ENCODE results near the gene ANKS1A. TPM values are rescaled to one million over a fixed set of nuclear protein-coding genes. Genes with fewer than 3 reads are reported as not detected.

Gene ANKS1A
- total RNA-seq, 1 experiment from 2014 or later = 26.5 TPM

DNA sequence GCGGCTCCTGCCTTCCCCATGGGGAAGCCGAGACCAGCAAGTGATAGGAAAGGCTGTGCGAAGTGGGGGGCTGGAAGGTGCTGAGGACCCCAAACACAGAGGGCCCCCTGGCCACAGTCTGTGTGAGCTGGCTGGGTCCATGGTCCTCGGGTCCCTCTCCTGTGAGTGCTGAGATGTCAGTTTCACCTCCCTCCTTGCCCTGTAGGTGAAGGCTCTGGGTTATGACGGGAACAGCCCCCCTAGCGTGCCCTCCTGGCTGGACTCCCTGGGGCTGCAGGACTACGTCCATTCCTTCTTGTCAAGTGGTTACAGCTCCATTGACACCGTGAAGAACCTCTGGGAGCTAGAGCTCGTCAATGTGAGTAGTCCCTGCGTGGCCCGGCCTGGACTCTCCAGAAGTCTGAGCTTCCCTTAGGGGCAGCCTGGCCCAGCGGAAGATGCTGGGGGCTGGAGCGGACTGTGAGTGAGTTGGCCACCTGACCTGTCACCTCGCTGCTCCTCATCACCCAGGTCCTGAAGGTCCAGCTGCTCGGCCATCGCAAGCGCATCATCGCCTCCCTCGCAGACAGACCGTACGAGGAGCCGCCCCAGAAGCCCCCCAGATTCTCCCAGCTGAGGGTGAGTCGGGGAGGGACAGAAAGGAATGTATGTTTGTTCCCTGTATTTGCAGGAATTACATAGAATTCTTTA is 190.4 kb downstream of the ANKS1A start:
- no peaks in the 10 kb centered on the region for H3K23me2 ChIP-seq (ENCODE audit: insufficient read length, low read depth, low read length, poor library complexity, severe bottlenecking)
- H2BK20ac ChIP-seq (ENCODE audit: low read depth, low read length, poor library complexity, severe bottlenecking) = no peak overlapping the region
- no peaks in the 10 kb centered on the region for H3K27me3 ChIP-seq (ENCODE audit: insufficient read depth, low read length)
- H3K9ac ChIP-seq (ENCODE audit: extremely low read depth, insufficient read length, low read length) = no peak overlapping the region
- H2BK120ac ChIP-seq (ENCODE audit: low read depth, low read length, poor library complexity, severe bottlenecking) = no peak overlapping the region
- no peak overlapping the region for H2BK5ac ChIP-seq (ENCODE audit: insufficient read length, low read length)
- no peaks in the 10 kb centered on the region for H3K9me3 ChIP-seq (ENCODE audit: control insufficient read depth, low read depth, low read length)
- no peak overlapping the region for H2BK12ac ChIP-seq (ENCODE audit: insufficient read length, low read depth, low read length)
- H3K56ac ChIP-seq (ENCODE audit: insufficient read length, low read depth, low read length) = no peak overlapping the region
- no peaks in the 10 kb centered on the region; a peak in 1 of 5 replicates for H3K9me3 Mint-ChIP-seq
- H3K4me1 ChIP-seq (ENCODE audit: insufficient read depth, low read length) = no peaks in the 10 kb centered on the region
- H3T11ph ChIP-seq (ENCODE audit: low read length) = no peak overlapping the region
- no peak overlapping the region for H3K27ac ChIP-seq (ENCODE audit: insufficient read length, low read depth, low read length)
- H2BK15ac ChIP-seq (ENCODE audit: low read depth, low read length) = no peak overlapping the region
- no peak overlapping the region for H2AK5ac ChIP-seq (ENCODE audit: insufficient read length, low read length)
- no peak overlapping the region for H3K4me2 ChIP-seq (ENCODE audit: insufficient read depth, insufficient read length, low read length)
- H2AFZ ChIP-seq (ENCODE audit: low read length) = no peak overlapping the region
- no peak overlapping the region for H3K4ac ChIP-seq (ENCODE audit: low read depth, low read length)
- H3K14ac ChIP-seq (ENCODE audit: insufficient read depth, low read length) = no peak overlapping the region
- no peak overlapping the region for H4K5ac ChIP-seq (ENCODE audit: insufficient read length, low read depth, low read length)
- H3K27ac Mint-ChIP-seq = peak overlapping the region in 2 of 3 experiments; percentile 4 to 39; a peak in 1 of 7 replicates
- H4K8ac ChIP-seq (replicated peaks; ENCODE audit: insufficient read length, low read depth, low read length) = no peak overlapping the region
- H4K20me1 ChIP-seq (ENCODE audit: control insufficient read depth, insufficient read depth, insufficient read length) = no peaks in the 10 kb centered on the region
- H3K36me3 Mint-ChIP-seq (ENCODE audit: insufficient read depth in 1 of 3, low read depth in 3 of 3) = peaks cover 12 to 47% (median 45%) of the 10 kb centered on the region in 3 experiments
- TF ChIP-seq, protein P1, sequence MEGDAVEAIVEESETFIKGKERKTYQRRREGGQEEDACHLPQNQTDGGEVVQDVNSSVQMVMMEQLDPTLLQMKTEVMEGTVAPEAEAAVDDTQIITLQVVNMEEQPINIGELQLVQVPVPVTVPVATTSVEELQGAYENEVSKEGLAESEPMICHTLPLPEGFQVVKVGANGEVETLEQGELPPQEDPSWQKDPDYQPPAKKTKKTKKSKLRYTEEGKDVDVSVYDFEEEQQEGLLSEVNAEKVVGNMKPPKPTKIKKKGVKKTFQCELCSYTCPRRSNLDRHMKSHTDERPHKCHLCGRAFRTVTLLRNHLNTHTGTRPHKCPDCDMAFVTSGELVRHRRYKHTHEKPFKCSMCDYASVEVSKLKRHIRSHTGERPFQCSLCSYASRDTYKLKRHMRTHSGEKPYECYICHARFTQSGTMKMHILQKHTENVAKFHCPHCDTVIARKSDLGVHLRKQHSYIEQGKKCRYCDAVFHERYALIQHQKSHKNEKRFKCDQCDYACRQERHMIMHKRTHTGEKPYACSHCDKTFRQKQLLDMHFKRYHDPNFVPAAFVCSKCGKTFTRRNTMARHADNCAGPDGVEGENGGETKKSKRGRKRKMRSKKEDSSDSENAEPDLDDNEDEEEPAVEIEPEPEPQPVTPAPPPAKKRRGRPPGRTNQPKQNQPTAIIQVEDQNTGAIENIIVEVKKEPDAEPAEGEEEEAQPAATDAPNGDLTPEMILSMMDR (conservative IDR thresholded peaks at IDR 0.05) = no peak
- H3K27me3 Mint-ChIP-seq (ENCODE audit: low read depth) = no peaks in the 10 kb centered on the region
- WGBS (ENCODE audit: extremely low coverage, insufficient read length, low lambda C conversion rate) = no CpG with 5 or more reads among the region's 23 CpGs
- peaks cover 18 to 23% of the 10 kb centered on the region in 2 experiments for H3K4me1 Mint-ChIP-seq
- H3K23ac ChIP-seq (ENCODE audit: insufficient read length, low read depth, low read length) = no peak overlapping the region
- H3K18ac ChIP-seq (ENCODE audit: insufficient read length, low read depth, low read length) = no peak overlapping the region
- no peak overlapping the region for H3K4me3 Mint-ChIP-seq
- DNase-seq = no peak
- no peak overlapping the region for H4K91ac ChIP-seq (ENCODE audit: insufficient read length, low read depth, low read length)
- H3K79me2 ChIP-seq (ENCODE audit: insufficient read depth, low read length) = no peaks in the 10 kb centered on the region
- no peaks in the 10 kb centered on the region for H3K79me1 ChIP-seq (ENCODE audit: insufficient read depth, low read depth, low read length, poor library complexity, severe bottlenecking)

All from H9 (cell line).